Heart left ventricle (tissue), 16 donors: ENCODE results near the gene FNBP1. TPM values are rescaled to one million over a fixed set of nuclear protein-coding genes. Genes with fewer than 3 reads are reported as not detected.
A peak's percentile ranks its signal among the peaks of the same experiment; 100 is the strongest.

Experiments used
- ATAC-seq, 4 donors: fragments of 200-7000 bp; cut with Tn5 transposase; one replicate each; pipeline ENCODE4 v1.9.1; 2020 to 2022; ENCODE audit warnings: moderate library complexity in 4 of 4, mild to moderate bottlenecking in 3 of 4, moderate number of reproducible peaks in 1 of 4
- DNase-seq, 5 donors: peaks; one replicate each; pipeline ENCODE4 v3.0.0-alpha.2; 2020
- H3K27ac ChIP-seq, 12 donors: fragments of 200-600 bp; sonication (generic) in 4 of 12; one replicate each; pipeline versions ENCODE4 v1.5.0 to v1.8.0; 2016 to 2022; ENCODE audit warnings: mild to moderate bottlenecking in 2 of 12
- H3K27me3 ChIP-seq, 9 donors: fragments of 200-600 bp; sonication (generic) in 2 of 9; one replicate each; pipeline versions ENCODE4 v1.5.1 to v1.8.0; 2016 to 2022; ENCODE audit warnings: mild to moderate bottlenecking in 3 of 9
- H3K36me3 ChIP-seq, 9 donors: fragments of 200-600 bp; sonication (generic) in 2 of 9; one replicate each; pipeline versions ENCODE4 v1.5.0 to v1.8.0; 2018 to 2022; ENCODE audit warnings: mild to moderate bottlenecking in 2 of 9
- H3K4me1 ChIP-seq, 12 donors: fragments of 200-600 bp; sonication (generic) in 4 of 12; one replicate each; pipeline versions ENCODE4 v1.5.0 to v1.8.0; 2016 to 2022; ENCODE audit warnings: mild to moderate bottlenecking in 3 of 12
- H3K4me3 ChIP-seq, 12 donors: fragments of 200-600 bp; sonication (generic) in 4 of 12; one replicate each; pipeline versions ENCODE4 v1.5.0 to v1.8.0; 2017 to 2022; ENCODE audit warnings: mild to moderate bottlenecking in 9 of 12, moderate library complexity in 4 of 12
- H3K9me3 ChIP-seq, 12 donors: fragments of 200-600 bp; sonication (generic) in 4 of 12; one replicate each; pipeline versions ENCODE4 v1.5.0 to v1.8.0; 2016 to 2022; ENCODE audit warnings: mild to moderate bottlenecking in 1 of 12
- POLR2A ChIP-seq, 2 donors: fragments of 450-650 bp; IDR thresholded peaks; one replicate each; pipeline ENCODE4 v1.6.1; 2017; ENCODE audit warnings: antibody characterized with exemption in 2 of 2, mild to moderate bottlenecking in 2 of 2, moderate library complexity in 2 of 2
- WGBS, 4 donors: extraction: QIAGEN DNeasy Blood & Tissue Kit in 2 of 4; methylation state at CpG; one replicate each; pipeline versions ENCODE4 v1.1.5 to v1.1.7; 2013 to 2018; 5-methylcytosine and 5-hydroxymethylcytosine counted together
- intact Hi-C, 10 donors: fragments of 100-400 bp; cut with DNase I; formaldehyde crosslinking; loops; one replicate each; pipeline versions ENCODE4 v1.11.1 to v1.14.2; 2022
- polyA plus RNA-seq, 2 donors: library from polyadenylated mRNA; stranded (reverse); fragments of 200-250 nt; gene quantifications; one replicate each; pipeline ENCODE4 v1.2.3, GENCODE V29; 2013
- total RNA-seq, 9 donors: library from RNA; depleted of rRNA in 2 of 9; stranded (reverse); fragments of >200 nt in 2 of 9; fragmentation: NEBNext Ultra II Directional in 3 of 9; extraction: Animal tissue kit (Norgen Biotek cat#: 25700) in 3 of 9; gene quantifications; one replicate each; pipeline versions ENCODE4 v1.1.0 to v1.2.4, GENCODE V29; 2016 to 2023
- TF ChIP-seq, protein P1 (sequence below), 12 donors: fragments of 200-600 bp; sonication (generic) in 4 of 12; IDR thresholded peaks; one replicate each; pipeline versions ENCODE4 v1.5.0 to v1.8.0; 2018 to 2022; ENCODE audit warnings: antibody characterized with exemption in 12 of 12, mild to moderate bottlenecking in 5 of 12
- donor health status: ischemic (EF 13 %, LVEDD 7.1; RV severe dilation, severe dysfunction).
- donor health status: healthy with polysubstance abuse.
- donor health status: DM: no; HTN: yes; CAD: no.
- donor health status: DM: no; HTN: no; CAD: no.
- donor health status: ischemic (EF 25% LVEDD 6.9; RV normal size, moderate dysfunction).
- donor health status: ischemic (EF 25% LVEDD 5.7; RV mildly dilated, moderate dysfunction).
- donor health status: healthy.
- donor health status: DM: yes; HTN: yes; CAD: no.
- donor health status: ischemic (EF 35%, LVEDD 5.7; RV mildly dilated, moderate dysfunction).
- donor health status: nonischemic (EF 11% LVEDD 7.7; RV severe dilation, severe dysfunction).
- donor health status: DM: yes; HTN: yes; CAD: no.
- donor health status: PGD.
- donor health status: ischemic (EF 29% LVEDD 5.4; RV normal size, mild dysfunction).
- donor health status: nonischemic (EF 23%, LVEDD 6.1; RV moderate dilation, normal function).

Gene FNBP1
- total and polyA plus RNA-seq, 11 donors, result 6.9 to 47.3 (median 24.1) TPM

- peaks cover 0 to 7% (median 0%) of the 10 kb centered on the region in 12 donors for H3K9me3 ChIP-seq
- DNase-seq (no peak), ATAC-seq (no peak)
- peak overlapping the region in 1 of 12 donors; percentile 80 for H3K27ac ChIP-seq
- H3K4me1 ChIP-seq, result peaks cover 0 to 99% (median 30%) of the 10 kb centered on the region in 12 donors
- 90 to 96% (median 93%) methylated on average over 3 of the region's 3 CpGs for WGBS, 4 donors
- H3K36me3 ChIP-seq, result no peaks in the 10 kb centered on the region
- TF ChIP-seq, protein P1, sequence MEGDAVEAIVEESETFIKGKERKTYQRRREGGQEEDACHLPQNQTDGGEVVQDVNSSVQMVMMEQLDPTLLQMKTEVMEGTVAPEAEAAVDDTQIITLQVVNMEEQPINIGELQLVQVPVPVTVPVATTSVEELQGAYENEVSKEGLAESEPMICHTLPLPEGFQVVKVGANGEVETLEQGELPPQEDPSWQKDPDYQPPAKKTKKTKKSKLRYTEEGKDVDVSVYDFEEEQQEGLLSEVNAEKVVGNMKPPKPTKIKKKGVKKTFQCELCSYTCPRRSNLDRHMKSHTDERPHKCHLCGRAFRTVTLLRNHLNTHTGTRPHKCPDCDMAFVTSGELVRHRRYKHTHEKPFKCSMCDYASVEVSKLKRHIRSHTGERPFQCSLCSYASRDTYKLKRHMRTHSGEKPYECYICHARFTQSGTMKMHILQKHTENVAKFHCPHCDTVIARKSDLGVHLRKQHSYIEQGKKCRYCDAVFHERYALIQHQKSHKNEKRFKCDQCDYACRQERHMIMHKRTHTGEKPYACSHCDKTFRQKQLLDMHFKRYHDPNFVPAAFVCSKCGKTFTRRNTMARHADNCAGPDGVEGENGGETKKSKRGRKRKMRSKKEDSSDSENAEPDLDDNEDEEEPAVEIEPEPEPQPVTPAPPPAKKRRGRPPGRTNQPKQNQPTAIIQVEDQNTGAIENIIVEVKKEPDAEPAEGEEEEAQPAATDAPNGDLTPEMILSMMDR (IDR thresholded peaks at IDR 0.05), result no peak
- TF ChIP-seq POLR2A (IDR thresholded peaks at IDR 0.05), result no peak
- H3K4me3 ChIP-seq, result no peak overlapping the region
- intact Hi-C loops, result loop anchor here in 1 of 10 donors (10.0 kb wide), 1 partner anchor 66 kb away; no protein-coding TSS in a partner anchor
- H3K27me3 ChIP-seq, result no peaks in the 10 kb centered on the region
Observed at GRCh38 chr9:130030651-130031127, 12.3 kb downstream of the FNBP1 start.

DNA sequence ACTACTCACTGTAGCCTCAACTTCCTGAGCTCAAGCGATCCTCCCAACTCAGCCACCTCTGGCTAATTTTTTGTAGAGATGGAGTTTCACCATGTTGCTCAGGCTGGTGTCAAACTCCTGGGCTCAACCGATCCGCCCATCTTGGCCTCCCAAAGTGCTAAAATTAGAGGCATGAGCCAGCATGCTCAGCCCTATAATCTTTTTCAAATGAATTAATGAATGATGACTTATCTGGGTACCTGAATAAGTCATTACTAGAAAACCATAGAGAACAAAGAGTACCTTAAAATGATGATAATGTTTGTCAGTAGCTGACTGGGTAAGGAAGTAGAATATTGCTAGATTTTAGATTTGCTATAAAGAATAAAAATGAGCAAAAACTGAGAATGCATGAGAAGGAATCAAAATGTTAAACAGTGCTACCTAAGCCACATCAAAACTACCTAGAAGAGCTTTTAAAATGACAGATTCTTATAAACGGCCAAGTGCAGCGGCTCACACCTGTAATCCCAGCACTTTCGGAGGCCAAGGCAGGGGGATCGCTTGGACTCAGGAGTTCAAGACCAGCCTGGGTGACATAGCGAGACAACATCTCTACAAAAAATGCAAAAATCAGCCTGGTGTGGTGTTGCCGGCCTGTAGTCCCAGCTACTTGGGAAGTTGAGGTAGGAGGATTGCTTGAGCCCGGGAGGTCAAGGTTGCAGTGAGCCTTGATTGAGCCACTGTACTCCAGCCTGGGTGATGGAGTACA, 13.6 kb downstream of the FNBP1 start:
- intact Hi-C loops, result no loop called here
- ATAC-seq, result peak in 2 of 4 donors; percentile 7 to 32
- DNase-seq, result no peak
- H3K4me1 ChIP-seq, result peaks cover 0 to 99% (median 25%) of the 10 kb centered on the region in 12 donors
- no peak overlapping the region for H3K4me3 ChIP-seq
- no peaks in the 10 kb centered on the region for H3K36me3 ChIP-seq
- no peak for TF ChIP-seq POLR2A (IDR thresholded peaks at IDR 0.05)
- TF ChIP-seq, protein P1 (IDR thresholded peaks at IDR 0.05), result no peak
- H3K27me3 ChIP-seq, result no peaks in the 10 kb centered on the region
- peaks cover 0 to 7% (median 0%) of the 10 kb centered on the region in 12 donors for H3K9me3 ChIP-seq
- 83 to 88% (median 87%) methylated on average over 10 of the region's 10 CpGs for WGBS, 4 donors
- H3K27ac ChIP-seq, result peak overlapping the region in 1 of 12 donors; percentile 80

DNA sequence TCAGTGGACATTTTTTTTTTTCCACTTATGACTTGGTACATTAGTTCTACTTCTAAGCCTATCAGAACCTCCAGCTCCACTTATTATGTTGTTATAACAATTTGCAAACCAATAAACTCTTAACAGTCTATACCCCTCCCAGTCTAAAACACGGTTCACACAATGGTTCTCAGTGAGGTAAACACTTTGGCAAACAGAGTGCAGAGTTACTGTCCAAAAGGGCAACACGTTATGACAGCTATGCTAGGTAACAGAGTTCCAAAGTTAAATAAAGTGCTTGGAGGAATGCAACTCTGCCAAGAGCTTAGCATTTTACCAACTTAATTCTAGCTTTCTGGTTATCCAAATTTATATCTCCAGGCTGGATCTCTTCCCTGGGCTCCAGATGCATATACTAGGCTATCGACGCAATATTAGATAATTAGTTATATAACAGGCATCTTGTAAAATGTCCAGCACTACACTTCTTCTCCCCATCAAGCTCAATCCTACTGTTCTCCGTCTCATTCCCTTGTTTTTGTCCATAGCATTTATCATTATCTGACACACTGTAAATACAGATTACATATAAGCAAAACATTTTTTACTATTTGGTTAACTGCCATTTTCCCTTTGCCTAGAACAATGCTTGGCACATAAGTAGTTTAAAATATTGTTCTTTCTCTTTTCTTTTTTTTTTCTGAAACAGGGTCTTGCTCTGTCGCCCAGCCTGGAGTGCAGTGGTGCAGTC, 14.3 kb downstream of the FNBP1 start:
- no peak overlapping the region for H3K4me3 ChIP-seq
- 50 to 56% (median 54%) methylated on average over 6 of the region's 6 CpGs for WGBS, 4 donors
- H3K27ac ChIP-seq, result peak overlapping the region in 2 of 12 donors; percentile 14 to 80
- H3K36me3 ChIP-seq, result no peaks in the 10 kb centered on the region
- intact Hi-C loops, result no loop called here
- H3K4me1 ChIP-seq, result peaks cover 0 to 100% (median 26%) of the 10 kb centered on the region in 12 donors
- peak in 1 of 4 donors; percentile 40 for ATAC-seq
- H3K9me3 ChIP-seq, result peaks cover 0 to 7% (median 0%) of the 10 kb centered on the region in 12 donors
- DNase-seq, result no peak
- TF ChIP-seq, protein P1 (IDR thresholded peaks at IDR 0.05), result no peak
- no peak for TF ChIP-seq POLR2A (IDR thresholded peaks at IDR 0.05)
- no peaks in the 10 kb centered on the region for H3K27me3 ChIP-seq
